HG03025 (cell line): ENCODE data around the gene CCDC186.
"Not testable (repeated sequence)": the region's sequence is repeated elsewhere in the genome, so short reads cannot be mapped to it uniquely, and the experiment has no call there.

Experiments
- ATAC-seq: cut with Tn5 transposase; IDR thresholded peaks from one replicate; pipeline ENCODE4 v1.9.1; 2021; ENCODE audit warnings: mild to moderate bottlenecking, moderate library complexity; ENCODE audit not compliant: unreplicated experiment, low FRiP score

The CCDC186 gene

GRCh38 chr10:114175667-114176066 is 1.7 kb upstream of the CCDC186 start:
- no peak for ATAC-seq

- ATAC-seq = no peak
These were observed 739 bp upstream of the CCDC186 start for GRCh38 chr10:114174695-114175188.

DNA sequence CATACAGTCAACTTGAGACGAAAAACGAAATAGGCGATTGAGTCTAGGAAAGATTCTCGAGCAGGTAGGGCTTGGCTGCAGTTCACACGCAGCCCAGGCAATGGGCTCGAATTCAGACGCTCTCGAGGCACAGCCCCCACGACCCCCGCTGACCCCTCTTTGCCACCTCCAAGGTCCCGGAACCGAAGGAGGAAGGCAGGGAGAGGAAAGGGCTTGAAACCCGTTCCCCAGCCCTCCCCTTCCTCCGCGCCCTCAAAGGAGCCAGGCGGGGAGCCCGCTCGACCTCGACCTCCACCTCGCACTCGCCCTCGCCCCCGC is 441 bp downstream of the CCDC186 start:
- peak; percentile 6 for ATAC-seq

DNA sequence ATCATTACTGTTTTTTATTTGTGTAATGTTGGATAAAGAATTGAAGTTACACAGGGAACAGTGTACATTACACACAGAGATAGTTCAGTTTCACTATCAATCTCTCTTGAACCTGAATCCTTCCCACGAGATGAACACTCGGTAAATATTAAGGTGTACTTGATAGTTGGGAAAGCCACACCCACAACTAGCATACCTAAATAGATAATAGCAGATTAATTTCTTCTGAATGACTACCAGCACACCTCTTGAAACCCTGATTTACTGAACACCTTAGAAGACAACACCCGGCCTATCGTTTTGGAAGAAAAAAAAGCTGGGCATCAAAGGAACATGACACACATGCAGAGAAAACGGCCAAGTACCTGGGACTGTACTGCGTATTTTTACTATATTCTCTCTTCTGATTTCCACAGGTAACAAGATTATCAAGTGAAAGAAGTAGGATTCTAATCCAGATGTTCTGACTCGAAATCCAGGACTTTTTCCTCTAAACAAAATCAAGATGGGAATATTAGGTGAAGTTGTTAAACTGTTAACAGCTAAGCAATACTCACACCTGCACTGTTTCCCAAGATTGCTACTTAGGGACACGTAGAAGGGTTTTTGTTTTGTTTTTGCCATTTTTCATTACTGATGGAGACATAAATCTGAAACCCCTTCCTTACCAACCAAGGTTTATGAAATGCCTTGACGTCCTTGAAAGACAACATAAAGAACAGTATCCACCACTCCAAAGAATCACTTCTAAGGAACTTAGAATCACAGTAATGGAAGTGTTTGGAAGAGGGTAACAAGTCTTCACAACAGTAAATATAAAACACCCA is 1.0 kb downstream of the CCDC186 start:
- no peak for ATAC-seq

- no peak for ATAC-seq
These were observed 1.8 kb downstream of the CCDC186 start for GRCh38 chr10:114172216-114172615.

DNA sequence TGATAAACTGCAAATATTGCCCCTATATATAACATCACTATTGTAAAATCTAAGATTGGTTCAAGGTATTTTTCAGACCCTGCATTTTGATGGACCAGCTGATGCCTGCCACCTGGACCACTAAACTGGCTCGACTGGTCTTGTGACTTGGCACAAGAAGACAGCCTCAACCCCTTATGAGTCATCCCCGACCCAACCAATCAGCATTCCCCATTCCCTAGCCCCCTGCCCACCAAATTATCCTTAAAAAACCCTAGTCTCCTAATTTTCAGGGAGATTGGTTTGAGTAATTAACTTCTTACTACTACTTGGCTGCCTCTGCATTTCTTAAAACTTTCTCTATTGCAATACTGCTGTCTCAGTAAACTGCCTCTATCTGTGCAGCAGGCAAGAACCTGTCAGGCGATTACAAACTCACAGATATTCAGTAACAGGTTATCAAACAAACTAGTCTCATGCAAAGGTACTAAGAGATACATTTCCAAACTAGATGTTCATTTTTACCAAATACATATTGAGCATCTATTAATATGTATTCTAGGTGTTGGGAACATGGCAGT is 5.5 kb downstream of the CCDC186 start:
- no peak for ATAC-seq

- ATAC-seq = no peak
These were observed 6.0 kb downstream of the CCDC186 start for GRCh38 chr10:114167985-114168384.

DNA sequence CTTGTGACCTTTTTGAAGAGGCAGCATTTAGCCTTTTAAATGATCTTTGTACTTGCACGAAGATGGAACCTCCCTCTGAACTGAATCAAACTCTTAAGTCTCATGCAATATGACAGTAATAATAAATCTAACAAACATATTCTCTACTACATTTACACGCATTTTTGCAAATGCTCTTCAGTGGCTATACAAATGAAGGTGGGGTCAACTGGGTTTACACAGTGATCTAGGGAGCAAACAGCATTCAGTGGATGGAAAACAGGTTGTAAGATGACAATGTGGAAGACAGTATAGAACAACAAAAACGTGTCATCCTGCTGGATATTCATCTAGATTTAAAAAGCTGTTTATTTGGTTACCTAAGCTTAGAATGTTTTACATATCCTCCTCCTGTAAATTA is 7.5 kb downstream of the CCDC186 start:
- no peak for ATAC-seq

GRCh38 chr10:114166043-114166442 is 8.0 kb downstream of the CCDC186 start:
- no peak for ATAC-seq

- ATAC-seq = no peak
These were observed 10.9 kb downstream of the CCDC186 start for GRCh38 chr10:114163062-114163461.

DNA sequence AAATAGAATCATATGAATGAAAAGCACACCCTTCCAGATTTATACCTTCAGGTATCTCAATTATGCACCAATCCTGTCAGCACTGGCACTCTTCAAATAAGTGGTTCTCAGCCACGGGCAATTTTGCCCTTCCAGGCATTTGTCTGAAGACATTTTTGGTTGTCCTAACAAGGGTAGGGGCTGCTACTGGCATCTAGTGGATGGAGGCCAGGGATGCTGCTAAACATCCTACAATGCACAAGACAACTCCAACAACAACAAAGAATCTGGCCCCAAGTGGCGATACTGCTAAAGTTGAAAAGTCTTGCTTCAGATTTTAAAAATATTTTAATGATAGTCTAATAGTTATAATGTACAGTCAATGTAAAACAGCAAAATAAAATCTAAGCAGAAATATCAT is 16.1 kb downstream of the CCDC186 start:
- no peak for ATAC-seq

DNA sequence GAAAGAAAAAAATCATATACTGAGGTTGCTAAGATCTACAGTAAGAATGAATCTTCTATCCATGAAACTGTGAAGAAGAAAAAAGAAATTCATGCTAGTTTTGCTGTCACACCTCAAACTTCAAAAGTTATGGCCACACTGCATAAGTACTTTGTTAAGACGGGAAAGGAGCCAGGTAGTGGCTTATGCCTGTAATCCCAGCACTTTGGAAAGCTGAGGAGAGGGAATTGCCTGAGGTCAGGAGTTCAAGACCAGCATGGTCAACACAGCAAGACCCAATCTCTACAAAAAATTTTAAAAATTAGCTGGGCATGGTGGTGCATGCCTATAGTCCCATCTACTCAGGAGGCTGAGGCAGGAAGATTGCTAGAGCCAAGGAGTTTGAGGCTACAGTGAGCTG is 22.1 kb downstream of the CCDC186 start:
- ATAC-seq = no peak

GRCh38 chr10:114151486-114151885 is 22.5 kb downstream of the CCDC186 start:
- ATAC-seq = no peak

GRCh38 chr10:114149476-114149875 is 24.5 kb downstream of the CCDC186 start:
- ATAC-seq = not testable (repeated sequence)

- ATAC-seq = no peak
These were observed 30.8 kb downstream of the CCDC186 start for GRCh38 chr10:114143160-114143559.

DNA sequence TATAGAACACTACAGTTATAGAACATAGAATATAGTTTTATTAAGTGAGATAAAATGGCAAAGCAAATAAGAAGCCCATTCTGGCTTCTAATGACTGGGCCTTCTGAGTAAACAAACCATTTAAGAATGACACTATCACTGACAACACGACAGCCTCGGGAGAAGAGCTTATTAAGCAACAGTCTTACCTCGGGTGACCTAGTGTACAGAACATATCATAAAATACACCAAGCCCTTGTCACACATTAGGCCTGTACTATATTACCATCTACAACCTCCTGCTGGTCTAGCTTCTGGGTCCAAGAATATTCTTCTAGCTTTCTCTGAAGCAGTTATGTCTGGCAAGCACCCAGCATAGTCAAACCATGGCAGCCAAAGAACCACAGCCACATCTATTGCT is 32.0 kb downstream of the CCDC186 start:
- no peak for ATAC-seq

DNA sequence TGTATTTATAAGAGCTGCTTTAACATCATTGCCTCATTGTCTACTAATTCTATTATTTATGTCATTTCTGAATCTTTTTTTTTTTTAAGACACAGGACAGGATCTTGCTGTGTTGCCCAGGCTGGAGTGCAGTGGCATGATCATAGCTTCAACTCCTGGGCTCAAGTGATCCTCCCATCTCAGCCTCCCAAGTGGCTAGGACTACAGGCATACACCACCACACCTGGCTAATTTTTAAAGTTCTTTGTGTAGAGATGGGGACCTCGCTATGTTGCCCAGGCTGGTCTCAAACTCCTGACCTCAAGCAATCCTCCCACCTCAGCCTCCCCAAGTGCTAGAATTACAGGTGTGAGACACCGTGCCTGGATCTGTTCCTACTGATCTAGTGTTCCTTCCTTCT is 33.2 kb downstream of the CCDC186 start:
- ATAC-seq = not testable (repeated sequence)

DNA sequence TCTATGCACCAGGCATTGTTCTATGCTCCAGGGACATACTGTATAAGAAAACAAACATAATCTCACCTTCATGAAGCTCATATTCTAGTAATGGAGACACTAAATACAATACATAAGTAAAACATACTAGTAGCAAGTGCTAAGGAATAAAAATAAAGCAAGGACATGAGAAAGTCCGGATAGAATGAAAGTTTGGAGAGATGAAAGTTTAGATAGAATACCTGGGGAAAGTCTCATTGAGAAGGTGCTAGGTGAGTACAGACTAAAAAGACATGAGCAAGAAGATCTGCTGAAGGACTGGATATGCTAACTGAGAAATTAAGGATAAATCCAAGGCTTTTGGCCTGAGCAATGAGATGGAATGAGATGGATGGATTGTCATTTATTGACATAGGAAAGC is 34.0 kb downstream of the CCDC186 start:
- ATAC-seq = no peak

DNA sequence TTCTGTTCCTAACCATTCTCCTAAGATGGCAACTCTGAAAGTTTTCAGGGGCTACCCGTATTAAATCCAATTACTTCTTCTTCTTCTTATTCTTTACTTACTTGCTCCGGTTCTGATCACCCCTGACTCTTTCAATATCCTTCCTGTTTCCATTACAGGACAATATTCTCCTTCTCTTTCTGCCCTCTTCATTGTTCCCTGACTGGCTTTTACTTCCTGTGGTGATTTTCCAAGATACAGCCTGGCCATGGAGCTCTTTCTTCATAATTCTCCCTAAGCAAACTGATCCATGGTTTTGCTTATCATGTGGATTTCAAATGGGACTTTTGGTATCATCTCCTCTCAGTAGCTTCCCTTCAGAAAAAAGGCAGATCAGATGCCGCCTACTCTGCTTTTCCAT is 35.4 kb downstream of the CCDC186 start:
- no peak for ATAC-seq

DNA sequence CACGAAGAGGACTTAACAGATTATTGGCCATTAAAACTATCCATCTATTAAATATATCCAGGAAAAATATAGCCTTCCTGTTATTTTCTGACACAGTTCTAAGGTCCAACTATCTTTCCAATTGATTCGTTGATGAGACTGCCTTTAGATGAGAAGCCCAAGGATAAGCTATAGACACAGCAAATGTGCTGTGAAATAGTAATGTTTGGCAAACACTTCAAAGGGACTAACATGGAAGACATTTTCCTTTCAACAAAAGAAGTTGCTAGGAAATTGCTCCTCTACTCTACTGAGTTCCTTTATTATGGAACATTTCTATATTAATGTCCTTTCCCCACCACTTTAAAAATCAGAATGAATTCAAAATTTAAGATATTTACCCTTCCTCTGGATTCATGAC is 38.5 kb downstream of the CCDC186 start:
- ATAC-seq = no peak

GRCh38 chr10:114131094-114131493 is 42.9 kb downstream of the CCDC186 start:
- no peak for ATAC-seq

GRCh38 chr10:114121031-114121430 is 53.0 kb downstream of the CCDC186 start:
- ATAC-seq = no peak
